Medulla oblongata (tissue), 1 donor: Measurements from ENCODE around the gene CDH12.

Experiments
- DNase-seq: peaks from one replicate; pipeline ENCODE4 v3.0.0-alpha.2; 2015; ENCODE audit errors: extremely low spot score

The CDH12 gene

GRCh38 chr5:21739096-21739495 lies 1114.0 kb downstream of the CDH12 start:
- no peak for DNase-seq

- DNase-seq: no peak
These were observed 1129.6 kb downstream of the CDH12 start for GRCh38 chr5:21723500-21723899.

- no peak for DNase-seq
These were observed 1141.0 kb downstream of the CDH12 start for GRCh38 chr5:21711866-21712758.

- DNase-seq: no peak
These were observed 1143.4 kb downstream of the CDH12 start for GRCh38 chr5:21709770-21710169.

- DNase-seq: no peak
These were observed 1148.0 kb downstream of the CDH12 start for GRCh38 chr5:21704974-21705668.

DNA sequence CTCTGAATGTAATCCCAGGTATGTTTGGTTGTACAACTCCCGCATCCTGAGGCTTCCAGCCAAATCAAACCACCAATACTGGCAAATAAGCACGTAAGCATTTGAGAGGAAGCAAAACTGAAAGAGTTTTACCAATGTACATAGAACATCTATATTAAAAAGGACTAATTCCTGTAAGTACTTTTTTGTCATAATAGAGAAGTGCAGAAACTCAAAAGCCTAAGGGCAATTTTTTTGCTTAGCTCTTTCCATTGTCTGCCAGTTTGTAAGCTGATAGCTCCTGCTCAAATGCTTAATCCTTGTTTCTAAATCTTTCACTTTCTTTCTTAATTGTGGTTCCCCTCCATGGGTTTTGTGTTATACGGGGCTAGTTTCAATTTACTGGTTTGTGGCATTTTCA lies 1151.8 kb downstream of the CDH12 start:
- DNase-seq: no peak
